Transverse colon (tissue), 4 donors: ENCODE data around the gene DLG4. TPM values are rescaled to one million over a fixed set of nuclear protein-coding genes. Genes with fewer than 3 reads are reported as not detected.

Experiments
- DNase-seq: peaks from one replicate; pipeline ENCODE4 v3.0.0-alpha.2; 2019
- H3K27ac ChIP-seq, 4 donors: fragments of 200-600 bp; sonication (generic); 2 replicates each; pipeline ENCODE4 v1.5.1; 2016 to 2018; ENCODE audit warnings: inconsistent platforms in 4 of 4
- H3K27me3 ChIP-seq: fragments of 200-600 bp; sonication (generic); 2 replicates; pipeline ENCODE4 v1.5.1; 2017; ENCODE audit warnings: inconsistent platforms
- H3K36me3 ChIP-seq, 4 donors: fragments of 200-600 bp; sonication (generic); 2 replicates each; pipeline ENCODE4 v1.5.1; 2017 to 2019; ENCODE audit warnings: inconsistent platforms in 4 of 4
- H3K4me1 ChIP-seq, 4 donors: fragments of 200-600 bp; sonication (generic); 2 replicates each; pipeline ENCODE4 v1.5.1; 2017 to 2020; ENCODE audit warnings: inconsistent platforms in 4 of 4
- H3K4me3 ChIP-seq, 4 donors: fragments of 200-600 bp; sonication (generic); 1 replicate in 1 of 4; 2 replicates in 3 of 4; pipeline versions ENCODE4 v1.5.1 to v1.6.1; 2017 to 2019; ENCODE audit warnings: inconsistent platforms in 4 of 4
- H3K9me3 ChIP-seq, 2 donors: fragments of 200-600 bp; sonication (generic); 2 replicates each; pipeline ENCODE4 v1.5.1; 2017 to 2019; ENCODE audit warnings: inconsistent platforms in 2 of 2
- EP300 ChIP-seq: sonication (generic); formaldehyde crosslinking; IDR thresholded peaks from one replicate; pipeline ENCODE4 v1.6.1; 2017; ENCODE audit warnings: antibody characterized with exemption, low read depth
- POLR2A ChIP-seq: fragments of 450-650 bp; IDR thresholded peaks from one replicate; pipeline ENCODE4 v1.6.1; 2016; ENCODE audit warnings: antibody characterized with exemption, mild to moderate bottlenecking, moderate library complexity
- POLR2AphosphoS5 ChIP-seq, 3 donors: sonication (generic); formaldehyde crosslinking; IDR thresholded peaks; one replicate each; pipeline ENCODE4 v1.6.1; 2016; ENCODE audit warnings: antibody characterized with exemption in 3 of 3
- WGBS, 2 donors: methylation state at CpG; one replicate each; pipeline ENCODE4 v1.1.5; 2018; ENCODE audit warnings: low coverage in 1 of 2; 5-methylcytosine and 5-hydroxymethylcytosine counted together
- in situ Hi-C, 4 donors: fragments of 200-750 bp; cut with MboI; loops; one replicate each; pipeline versions ENCODE4 v1.15.0 to v1.15.1; 2017; ENCODE audit warnings: low sequenced_read_pairs in 3 of 4, low pct_ligation_motif_present in 1 of 4, low pct_unique_long_range_greater_than_20kb in 1 of 4
- intact Hi-C: fragments of 100-400 bp; cut with DNase I; formaldehyde crosslinking; loops from one replicate; pipeline ENCODE4 v1.15.1; 2023; ENCODE audit warnings: low total_unique reads
- total RNA-seq, 4 donors: library from RNA; depleted of rRNA; stranded (reverse); fragments of >200 nt; gene quantifications; one replicate each; pipeline ENCODE4 v1.1.0, GENCODE V29; 2016
- TF ChIP-seq, protein P1 (sequence below), 5 experiments: fragments of 200-600 bp in 3 of 5; fragments of 450-650 bp in 2 of 5; sonication (generic) in 3 of 5; IDR thresholded peaks; 1 replicate in 2 of 5; 2 replicates in 3 of 5; pipeline ENCODE4 v1.5.1; 2016 to 2017; ENCODE audit warnings: antibody characterized with exemption in 5 of 5, inconsistent platforms in 3 of 5, mild to moderate bottlenecking in 2 of 5, moderate library complexity in 1 of 5

Gene DLG4
- total RNA-seq, 4 donors from 2014 or later, result 2.4 to 15.7 (median 6.1) TPM

DNA sequence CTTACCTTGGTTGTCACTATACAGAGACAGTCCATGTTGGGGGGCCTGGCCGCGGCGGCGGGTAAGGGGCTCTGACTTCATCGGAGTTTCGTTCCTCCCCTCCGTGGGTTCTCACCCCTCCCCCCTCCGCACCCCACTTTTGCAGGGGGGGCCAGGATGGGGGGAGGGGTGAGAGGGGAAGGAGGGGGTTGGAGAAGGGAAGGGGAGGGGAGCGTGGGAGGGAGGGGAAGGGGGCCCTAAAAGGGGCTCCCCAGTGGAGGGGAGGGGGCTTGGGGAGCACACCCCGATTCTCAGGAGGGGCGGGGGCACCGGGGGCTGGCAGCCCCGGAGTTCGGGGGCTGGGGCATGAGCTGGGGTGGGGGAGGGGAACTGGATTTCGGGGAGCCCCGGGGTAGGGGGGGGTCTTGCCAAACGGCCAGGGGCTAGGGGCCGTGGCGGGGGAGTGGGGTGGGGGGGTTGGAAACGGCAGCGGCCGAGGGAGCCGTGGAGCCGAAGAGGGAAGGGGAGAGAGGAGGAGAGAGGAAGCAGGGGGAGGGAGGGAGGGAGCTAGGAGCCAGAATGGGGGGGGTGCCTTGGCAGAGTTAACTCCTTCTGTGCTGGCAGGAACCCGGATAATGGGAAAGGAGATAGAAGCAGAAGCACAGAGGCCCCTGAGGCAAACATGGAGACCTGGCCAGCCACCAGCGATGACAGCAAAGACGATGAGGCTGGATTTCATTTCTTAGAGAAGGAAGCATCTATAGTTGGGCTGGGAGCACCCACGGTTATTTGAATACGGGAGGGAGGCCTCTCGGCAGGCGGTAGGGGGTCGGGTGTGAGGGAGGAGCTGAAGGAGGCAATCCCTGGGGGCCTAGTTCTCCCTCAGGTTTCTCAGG, 2.3 kb downstream of the DLG4 start:
- Histone ChIP-seq H3K36me3 (no peaks in the 10 kb centered on the region), H3K27me3 (no peaks in the 10 kb centered on the region), H3K9me3 (no peaks in the 10 kb centered on the region), H3K4me3 (peak overlapping the region; percentile 34 to 48 (median 36)), H3K27ac (peak overlapping the region; percentile 79 to 100 (median 92)), H3K4me1 (peaks cover 34 to 73% (median 63%) of the 10 kb centered on the region in 4 donors)
- DNase-seq, result peak; percentile 63
- in situ Hi-C loops (loop anchor here in 1 of 4 donors (10.0 kb wide), 1 partner anchor 173 kb away; the partner anchor contains the start of gene SLC16A11), intact Hi-C loops (no loop called here)
- TF ChIP-seq, protein P1, sequence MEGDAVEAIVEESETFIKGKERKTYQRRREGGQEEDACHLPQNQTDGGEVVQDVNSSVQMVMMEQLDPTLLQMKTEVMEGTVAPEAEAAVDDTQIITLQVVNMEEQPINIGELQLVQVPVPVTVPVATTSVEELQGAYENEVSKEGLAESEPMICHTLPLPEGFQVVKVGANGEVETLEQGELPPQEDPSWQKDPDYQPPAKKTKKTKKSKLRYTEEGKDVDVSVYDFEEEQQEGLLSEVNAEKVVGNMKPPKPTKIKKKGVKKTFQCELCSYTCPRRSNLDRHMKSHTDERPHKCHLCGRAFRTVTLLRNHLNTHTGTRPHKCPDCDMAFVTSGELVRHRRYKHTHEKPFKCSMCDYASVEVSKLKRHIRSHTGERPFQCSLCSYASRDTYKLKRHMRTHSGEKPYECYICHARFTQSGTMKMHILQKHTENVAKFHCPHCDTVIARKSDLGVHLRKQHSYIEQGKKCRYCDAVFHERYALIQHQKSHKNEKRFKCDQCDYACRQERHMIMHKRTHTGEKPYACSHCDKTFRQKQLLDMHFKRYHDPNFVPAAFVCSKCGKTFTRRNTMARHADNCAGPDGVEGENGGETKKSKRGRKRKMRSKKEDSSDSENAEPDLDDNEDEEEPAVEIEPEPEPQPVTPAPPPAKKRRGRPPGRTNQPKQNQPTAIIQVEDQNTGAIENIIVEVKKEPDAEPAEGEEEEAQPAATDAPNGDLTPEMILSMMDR (IDR thresholded peaks at IDR 0.05), result no peak
- no peak for TF ChIP-seq POLR2AphosphoS5 (IDR thresholded peaks at IDR 0.05)
- no peak for TF ChIP-seq POLR2A
- no peak for TF ChIP-seq EP300
- 2 to 5% methylated on average over 8 to 25 of the region's 32 CpGs for WGBS, 2 donors

DNA sequence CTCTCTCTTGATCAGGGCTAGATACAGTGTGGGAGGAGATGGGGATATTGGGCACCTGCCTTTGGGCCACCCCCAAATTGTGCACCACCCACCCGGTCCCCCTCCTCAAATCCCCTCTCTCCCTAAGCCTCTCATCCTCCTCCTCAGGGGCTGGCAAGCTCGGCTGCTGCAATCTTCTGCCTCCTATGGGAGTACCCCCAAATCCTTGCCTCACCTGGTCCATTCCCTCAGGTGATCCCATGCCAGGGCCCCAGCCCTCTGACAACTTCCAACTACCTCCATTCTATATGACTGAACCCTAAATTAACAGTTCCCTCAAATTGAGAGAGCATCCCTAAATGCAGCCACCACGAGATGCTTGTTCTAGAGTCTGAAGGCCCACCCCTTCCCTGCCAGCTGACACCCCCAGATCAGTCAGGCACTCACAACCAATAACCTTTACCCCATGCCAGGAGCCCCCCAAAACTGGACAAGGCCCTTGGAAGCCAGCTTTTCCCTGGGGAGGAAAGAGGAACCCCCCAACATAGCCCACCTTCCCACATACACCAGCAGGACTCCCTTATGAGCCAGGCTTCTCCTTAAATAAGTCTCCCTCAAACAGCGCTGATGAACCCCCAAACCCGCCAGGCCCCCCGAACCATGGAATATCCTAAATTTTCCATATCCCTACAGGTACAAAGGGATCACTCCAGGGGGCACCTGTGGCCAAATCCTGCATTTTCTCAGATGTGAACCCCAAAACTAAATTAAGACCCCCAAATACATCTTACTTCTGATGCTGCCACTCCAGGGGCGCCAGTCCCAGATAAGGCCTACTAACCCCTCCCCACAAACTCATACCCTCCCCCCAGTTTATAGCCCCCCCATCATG, 3.2 kb downstream of the DLG4 start:
- intact Hi-C loops (no loop called here), in situ Hi-C loops (loop anchor here in 1 of 4 donors (10.0 kb wide), 1 partner anchor 172 kb away; the partner anchor contains the start of gene SLC16A11)
- no peaks in the 10 kb centered on the region for H3K27me3 ChIP-seq
- no peak for TF ChIP-seq POLR2A
- TF ChIP-seq EP300, result no peak
- TF ChIP-seq POLR2AphosphoS5 (IDR thresholded peaks at IDR 0.05), result no peak
- TF ChIP-seq, protein P1 (IDR thresholded peaks at IDR 0.05), result no peak
- no peaks in the 10 kb centered on the region for H3K9me3 ChIP-seq
- H3K4me3 ChIP-seq, result peak overlapping the region; percentile 34 to 48 (median 36)
- DNase-seq, result no peak
- WGBS, 2 donors, result 40 to 44% methylated on average over 2 to 7 of the region's 7 CpGs
- H3K4me1 ChIP-seq, result peaks cover 34 to 70% (median 62%) of the 10 kb centered on the region in 4 donors
- no peaks in the 10 kb centered on the region for H3K36me3 ChIP-seq
- H3K27ac ChIP-seq, result peak overlapping the region; percentile 79 to 100 (median 92)

DNA sequence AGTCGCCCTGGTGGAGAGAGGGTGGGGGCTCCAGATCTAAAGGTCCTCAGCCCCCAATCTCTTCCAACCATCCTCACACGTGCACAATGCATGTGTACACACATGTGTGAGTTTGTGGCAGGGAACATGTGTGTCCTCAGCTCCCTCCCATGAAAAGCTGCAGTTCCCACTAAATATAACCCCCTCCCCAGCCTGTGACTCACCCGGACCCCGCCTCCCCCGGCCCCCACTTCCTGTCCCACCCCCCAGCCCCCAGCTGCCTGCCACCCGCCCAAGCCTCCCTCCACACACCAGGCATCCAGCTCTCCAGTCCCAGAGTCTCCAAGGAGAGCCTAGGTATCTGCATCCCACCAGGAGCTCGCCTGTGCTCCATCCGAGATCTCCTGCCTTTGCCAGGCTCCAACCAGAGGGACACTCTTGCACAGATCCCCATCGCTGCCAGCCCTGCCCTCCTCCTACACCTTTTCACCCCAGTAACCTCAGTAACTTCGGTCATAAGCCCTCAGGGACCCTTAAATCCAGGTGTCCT, 3.9 kb downstream of the DLG4 start:
- H3K9me3 ChIP-seq, result no peaks in the 10 kb centered on the region
- peaks cover 27 to 63% (median 56%) of the 10 kb centered on the region in 4 donors for H3K4me1 ChIP-seq
- H3K4me3 ChIP-seq, result no peak overlapping the region
- DNase-seq, result no peak
- in situ Hi-C loops (loop anchor here in 1 of 4 donors (10.0 kb wide), 1 partner anchor 171 kb away; the partner anchor contains the start of gene SLC16A11), intact Hi-C loops (no loop called here)
- H3K27ac ChIP-seq, result peak overlapping the region; percentile 79 to 100 (median 92)
- TF ChIP-seq POLR2A (no peak), POLR2AphosphoS5 (IDR thresholded peaks at IDR 0.05) (no peak), EP300 (no peak)
- TF ChIP-seq, protein P1 (IDR thresholded peaks at IDR 0.05), result no peak
- H3K27me3 ChIP-seq, result no peaks in the 10 kb centered on the region
- 23% methylated on average over 10 of the region's 10 CpGs; no CpG with 5 or more reads in 1 of the 2 donors for WGBS, 2 donors
- no peaks in the 10 kb centered on the region for H3K36me3 ChIP-seq
